Stimulated activated CD4-positive, alpha-beta T cell treated with anti-CD3 and anti-CD28 coated beads, TNF-alpha, amount 100 ng/mL, for 1 hour (primary cell): ENCODE data around the gene SPATA20.

Experiments
- DNase-seq, 3 donors: peaks; one replicate each; pipeline ENCODE4 v3.0.0-alpha.2; 2020; ENCODE audit warnings: low read depth in 3 of 3, low spot score in 1 of 3

Gene SPATA20

GRCh38 chr17:50547035-50547735, at the start of gene SPATA20:
Gene SPATA20, plus strand, starts transcription at chr17:50547174. Its CDS starts 35 bp downstream, at chr17:50547209.
- peak; percentile 60 to 74 (median 62) for DNase-seq

- DNase-seq = no peak
Observed at GRCh38 chr17:50498021-50498874, 48.7 kb upstream of the SPATA20 start.

GRCh38 chr17:50499270-50499669, 47.7 kb upstream of the SPATA20 start:
- DNase-seq = no peak

GRCh38 chr17:50499721-50500120, 47.3 kb upstream of the SPATA20 start:
- no peak for DNase-seq

- no peak for DNase-seq
Observed at GRCh38 chr17:50501054-50501453, 45.9 kb upstream of the SPATA20 start.

- no peak for DNase-seq
Observed at GRCh38 chr17:50502301-50502990, 44.5 kb upstream of the SPATA20 start.

- DNase-seq = no peak
Observed at GRCh38 chr17:50505591-50506130, 41.3 kb upstream of the SPATA20 start.

GRCh38 chr17:50506298-50506697, 40.7 kb upstream of the SPATA20 start:
- no peak for DNase-seq

- peak; percentile 9 to 62 (median 42) for DNase-seq
Observed at GRCh38 chr17:50507871-50508572, 39.0 kb upstream of the SPATA20 start, which contains the start of gene MYCBPAP. Gene MYCBPAP, plus strand, starts transcription at chr17:50508439. Its CDS starts 236 bp downstream, at chr17:50508675.

GRCh38 chr17:50508573-50509460, 38.2 kb upstream of the SPATA20 start:
- no peak for DNase-seq

GRCh38 chr17:50511058-50511457, 35.9 kb upstream of the SPATA20 start:
- peak in 1 of 3 donors; percentile 28 for DNase-seq

GRCh38 chr17:50513495-50513894, 33.5 kb upstream of the SPATA20 start:
- no peak for DNase-seq

GRCh38 chr17:50514388-50514787, 32.6 kb upstream of the SPATA20 start:
- no peak for DNase-seq

GRCh38 chr17:50514936-50515702, 31.9 kb upstream of the SPATA20 start:
- no peak for DNase-seq

GRCh38 chr17:50517011-50517410, 30.0 kb upstream of the SPATA20 start:
- DNase-seq = no peak

- DNase-seq = no peak
Observed at GRCh38 chr17:50517504-50518383, 29.2 kb upstream of the SPATA20 start.

- DNase-seq = no peak
Observed at GRCh38 chr17:50518384-50519023, 28.5 kb upstream of the SPATA20 start.
